AG08396 (cell line): ENCODE data around the gene SUGP1.
"Not testable (repeated sequence)": the region's sequence is repeated elsewhere in the genome, so short reads cannot be mapped to it uniquely, and the experiment has no call there.

Source experiments
- DNase-seq: peaks from one replicate; pipeline ENCODE4 v3.0.0; 2012; ENCODE audit warnings: low spot score, mixed read lengths

The SUGP1 gene

DNA sequence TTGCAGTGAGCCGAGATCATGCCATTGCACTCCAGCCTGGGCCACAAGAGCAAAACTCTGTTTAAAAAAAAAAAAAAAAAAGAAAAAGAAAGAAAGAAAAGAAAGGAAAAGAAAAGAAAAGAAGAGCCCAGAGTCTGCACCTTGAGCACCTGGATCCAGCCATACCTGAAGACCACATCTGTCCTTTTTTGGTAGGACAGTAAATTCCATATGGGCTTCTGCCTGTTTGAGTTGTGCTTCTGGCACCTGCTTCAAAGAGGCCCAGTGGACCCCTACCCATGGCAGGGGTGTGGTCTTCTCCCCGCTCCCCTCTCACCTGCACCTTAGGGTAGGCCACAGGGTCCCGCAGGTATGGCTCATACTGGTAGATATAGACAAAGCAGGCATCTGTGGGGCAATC lies 53.0 kb downstream of the SUGP1 start:
- no peak for DNase-seq

- DNase-seq = no peak
Observed at GRCh38 chr19:19263886-19264487, 56.3 kb downstream of the SUGP1 start.

DNA sequence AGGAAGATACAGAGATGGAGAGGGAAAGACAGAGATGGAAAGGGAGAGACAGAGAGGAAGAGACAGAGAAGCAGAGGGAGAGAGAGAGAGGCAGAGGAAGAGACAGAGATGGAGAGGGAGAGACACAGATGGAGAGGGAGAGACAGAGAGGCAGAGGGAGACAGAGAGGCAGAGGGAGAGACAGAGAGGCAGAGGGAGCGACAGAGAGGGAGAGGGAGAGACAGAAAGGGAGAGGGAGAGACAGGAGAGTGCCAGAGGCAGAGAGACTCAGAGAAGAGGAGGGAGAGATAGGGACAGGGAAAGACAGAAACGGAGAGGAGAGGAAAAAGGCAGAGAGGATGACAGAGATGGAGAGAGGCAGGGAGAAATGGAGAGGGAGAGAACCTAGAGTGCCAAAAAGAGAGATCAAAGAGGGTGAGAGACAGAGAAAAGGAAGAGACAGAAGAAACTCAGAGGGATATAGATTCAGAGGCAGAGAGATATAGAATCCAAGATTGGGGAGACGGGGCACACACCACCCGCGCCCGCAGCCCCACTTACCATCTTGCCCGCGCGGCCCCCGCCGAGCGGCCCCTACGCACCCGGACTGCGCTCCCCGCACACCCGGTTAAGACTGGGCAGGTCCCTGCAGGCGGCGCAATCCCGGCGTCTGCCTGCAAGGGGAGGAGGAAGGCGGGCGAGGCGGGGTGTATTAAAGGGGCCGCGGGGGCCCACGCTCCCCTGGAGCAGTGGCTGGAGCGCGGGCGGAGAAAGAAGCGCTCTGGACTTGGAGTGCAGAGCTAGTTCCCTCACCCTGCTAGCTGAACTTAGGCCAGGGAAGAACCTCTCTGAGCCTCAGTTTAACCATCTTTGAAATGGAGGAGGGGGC lies 57.9 kb downstream of the SUGP1 start:
- DNase-seq = no peak

- DNase-seq = no peak
Observed at GRCh38 chr19:19261350-19262189, 58.7 kb downstream of the SUGP1 start.

GRCh38 chr19:19260417-19261214 lies 59.7 kb downstream of the SUGP1 start:
- DNase-seq = no peak

- DNase-seq = peak; percentile 79
Observed at GRCh38 chr19:19259741-19260140, 60.6 kb downstream of the SUGP1 start.

DNA sequence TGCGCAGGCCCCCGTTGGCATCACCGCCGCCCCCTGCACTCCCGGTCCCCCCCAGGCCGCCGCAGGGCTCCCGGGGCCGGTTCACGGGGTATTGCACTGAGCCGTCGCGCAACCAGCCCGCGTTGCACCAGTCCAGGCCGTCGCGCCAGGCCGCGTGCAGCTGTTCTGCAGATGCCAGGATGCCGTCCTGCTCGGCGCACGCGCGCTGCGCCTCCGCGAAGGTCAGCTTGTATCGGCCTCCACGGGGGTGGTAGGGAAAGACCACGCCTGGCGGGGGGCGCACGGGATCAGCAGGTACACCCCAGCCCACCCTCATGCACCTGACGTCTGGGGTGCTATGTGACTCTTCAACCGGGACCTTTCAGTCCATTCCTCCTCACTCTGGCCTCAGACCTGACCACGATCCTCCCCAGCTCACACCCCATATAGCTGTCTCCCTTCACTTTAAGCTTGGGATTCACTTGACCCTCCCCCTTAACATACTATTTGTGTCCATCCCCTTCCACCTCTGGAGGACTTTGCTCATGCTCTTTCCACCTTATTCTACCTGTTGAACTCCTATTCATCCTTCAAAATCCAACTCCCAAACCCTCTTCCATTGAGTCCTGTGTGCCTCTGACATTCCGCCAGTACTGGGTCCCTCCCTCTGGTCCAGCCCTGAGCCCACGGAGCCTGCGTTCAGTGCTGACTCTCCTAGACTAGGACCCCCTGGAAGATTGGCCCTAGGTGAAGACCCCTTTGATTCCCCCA lies 61.5 kb downstream of the SUGP1 start:
- DNase-seq = no peak

DNA sequence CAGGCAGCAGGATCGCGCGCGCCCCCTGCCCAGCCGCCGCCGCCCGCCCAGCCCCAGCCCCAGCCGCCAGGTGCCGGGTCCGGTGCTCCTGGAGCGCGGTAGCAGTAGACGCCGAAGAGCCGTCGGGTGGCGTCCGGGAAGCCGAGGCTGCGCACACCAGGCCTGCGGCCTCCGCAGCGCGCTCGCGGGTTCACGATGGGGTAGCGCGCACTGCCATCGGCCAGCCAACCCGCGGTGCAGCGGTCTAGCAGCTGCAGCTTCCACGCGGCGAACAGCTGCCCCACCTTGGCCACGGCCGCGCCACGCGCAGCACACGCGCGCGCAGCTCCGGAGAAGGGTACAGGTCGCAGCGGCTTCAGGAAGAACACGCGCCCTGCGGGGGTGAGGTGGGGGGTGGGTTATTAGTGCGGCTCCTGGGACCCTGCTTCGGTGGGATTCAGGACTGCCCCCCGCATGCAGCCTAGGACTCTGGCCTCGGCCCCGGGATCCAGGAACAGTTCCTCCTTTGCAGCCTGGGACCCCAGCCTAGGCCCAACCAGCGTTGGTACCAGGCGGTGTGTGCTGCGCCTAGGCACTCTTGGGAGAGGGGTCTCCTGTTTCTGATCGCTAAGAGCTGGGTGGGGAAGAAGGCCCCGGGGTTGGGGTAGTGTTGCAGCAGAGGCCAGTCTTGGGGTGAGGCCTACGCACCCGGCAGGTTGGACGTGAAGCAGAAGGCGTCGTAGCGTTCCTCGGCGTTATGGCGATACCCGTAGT lies 62.3 kb downstream of the SUGP1 start:
- no peak for DNase-seq

DNA sequence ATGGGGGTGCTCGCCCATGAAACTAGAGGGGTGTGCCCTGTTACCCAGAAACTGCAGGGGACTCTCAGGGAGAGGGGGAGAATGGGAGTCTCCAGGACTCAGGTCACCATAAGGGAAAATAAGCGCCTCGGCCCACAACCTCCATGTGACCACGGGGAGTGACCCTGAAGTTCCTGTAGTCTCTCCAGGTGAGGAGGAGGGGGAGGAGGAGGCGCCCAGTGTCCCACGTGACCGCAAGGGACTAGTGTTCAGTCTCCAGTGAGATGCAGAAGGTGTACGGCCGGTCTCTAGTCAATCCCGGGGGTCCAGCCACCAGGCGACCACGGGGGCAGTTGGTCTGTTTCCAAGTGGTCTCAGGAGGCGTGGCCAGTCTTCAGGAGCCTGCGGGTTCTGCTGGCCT lies 63.2 kb downstream of the SUGP1 start:
- no peak for DNase-seq

GRCh38 chr19:19256072-19256969 lies 64.0 kb downstream of the SUGP1 start:
- no peak for DNase-seq

DNA sequence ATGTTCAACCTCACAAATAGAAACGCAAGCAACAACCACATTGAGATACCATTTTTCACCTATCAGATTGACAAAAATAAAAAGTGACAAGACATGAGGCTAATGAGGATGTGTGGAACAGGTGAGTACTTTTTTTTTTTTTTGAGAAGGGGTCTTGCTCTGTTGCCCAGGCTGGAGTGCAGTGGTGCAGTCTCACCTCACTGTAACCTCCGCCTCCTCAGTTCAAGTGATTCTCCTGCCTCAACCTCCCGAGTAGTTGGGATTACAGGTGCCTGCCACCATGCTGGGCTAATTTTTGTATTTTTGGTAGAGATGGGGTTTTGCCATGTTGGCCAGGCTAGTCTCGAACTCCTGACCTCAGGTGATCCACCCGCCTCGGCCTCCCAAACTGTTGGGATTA lies 66.9 kb downstream of the SUGP1 start:
- not testable (repeated sequence) for DNase-seq

DNA sequence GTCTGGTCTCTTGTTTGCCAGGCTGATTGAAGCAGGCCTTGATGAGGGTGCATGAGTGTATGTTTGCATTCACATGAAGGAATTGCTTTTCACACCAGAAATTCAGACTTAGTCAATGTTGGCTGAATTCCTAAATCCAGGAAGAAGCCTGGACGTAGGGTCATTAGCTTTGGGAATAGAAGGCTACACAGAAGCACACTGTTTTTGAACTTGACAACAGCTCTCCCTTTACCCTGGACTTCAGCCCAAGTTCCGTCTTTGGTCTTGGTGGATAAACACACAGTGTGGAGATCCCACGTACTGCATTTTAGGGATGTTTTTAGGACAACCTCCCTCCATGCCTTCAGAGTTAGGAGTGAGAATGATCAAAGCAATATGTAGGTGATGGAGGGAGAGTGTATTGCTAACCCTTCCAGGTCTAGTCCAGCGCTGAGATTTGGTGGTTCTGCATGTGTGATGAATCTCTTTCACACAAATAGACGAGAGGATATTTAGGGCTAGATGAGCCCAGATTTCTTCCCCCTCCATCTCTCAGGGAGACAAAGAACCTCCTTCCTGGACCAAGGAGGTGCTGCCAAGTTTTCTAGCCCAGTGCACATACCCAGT lies 70.0 kb downstream of the SUGP1 start:
- DNase-seq = no peak

DNA sequence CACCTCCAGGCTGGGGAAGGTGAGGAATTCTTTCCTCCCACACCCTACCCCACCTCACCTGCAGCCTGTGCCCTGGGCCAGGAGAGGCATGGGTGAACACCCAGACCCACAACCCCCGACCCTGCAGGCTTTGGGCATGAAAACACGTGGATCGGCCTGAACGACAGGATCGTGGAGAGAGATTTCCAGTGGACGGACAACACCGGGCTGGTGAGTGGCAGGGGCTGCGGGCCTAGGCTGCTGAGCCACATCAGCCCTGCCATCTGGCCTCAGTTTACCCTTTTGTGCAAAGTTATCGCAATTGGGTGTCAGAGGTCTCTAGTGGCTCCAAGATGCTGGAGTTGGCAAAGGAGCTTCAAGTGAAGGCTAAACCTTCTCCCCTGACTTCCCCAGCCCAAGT lies 79.8 kb downstream of the SUGP1 start:
- DNase-seq = no peak

DNA sequence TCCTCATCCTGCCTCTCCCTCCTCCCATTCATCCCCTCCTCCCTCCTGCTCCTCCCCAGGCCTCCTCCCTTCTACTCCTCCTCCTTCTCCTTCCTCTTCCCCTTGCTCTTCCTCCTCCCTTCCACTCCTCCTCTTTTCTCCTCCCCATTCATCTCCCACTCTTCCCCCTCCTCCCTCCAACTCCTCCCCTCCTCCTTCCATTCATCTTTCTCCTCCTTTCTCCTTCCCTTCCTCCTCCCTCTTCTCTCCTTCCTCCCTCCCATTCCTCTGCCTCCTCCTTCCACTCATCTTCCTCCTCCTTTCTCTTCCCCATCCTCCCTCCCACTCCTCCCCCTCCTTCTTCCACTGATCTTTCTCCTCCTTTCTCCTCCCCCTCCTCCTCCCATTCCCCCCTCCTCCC lies 80.6 kb downstream of the SUGP1 start:
- DNase-seq = no peak

DNA sequence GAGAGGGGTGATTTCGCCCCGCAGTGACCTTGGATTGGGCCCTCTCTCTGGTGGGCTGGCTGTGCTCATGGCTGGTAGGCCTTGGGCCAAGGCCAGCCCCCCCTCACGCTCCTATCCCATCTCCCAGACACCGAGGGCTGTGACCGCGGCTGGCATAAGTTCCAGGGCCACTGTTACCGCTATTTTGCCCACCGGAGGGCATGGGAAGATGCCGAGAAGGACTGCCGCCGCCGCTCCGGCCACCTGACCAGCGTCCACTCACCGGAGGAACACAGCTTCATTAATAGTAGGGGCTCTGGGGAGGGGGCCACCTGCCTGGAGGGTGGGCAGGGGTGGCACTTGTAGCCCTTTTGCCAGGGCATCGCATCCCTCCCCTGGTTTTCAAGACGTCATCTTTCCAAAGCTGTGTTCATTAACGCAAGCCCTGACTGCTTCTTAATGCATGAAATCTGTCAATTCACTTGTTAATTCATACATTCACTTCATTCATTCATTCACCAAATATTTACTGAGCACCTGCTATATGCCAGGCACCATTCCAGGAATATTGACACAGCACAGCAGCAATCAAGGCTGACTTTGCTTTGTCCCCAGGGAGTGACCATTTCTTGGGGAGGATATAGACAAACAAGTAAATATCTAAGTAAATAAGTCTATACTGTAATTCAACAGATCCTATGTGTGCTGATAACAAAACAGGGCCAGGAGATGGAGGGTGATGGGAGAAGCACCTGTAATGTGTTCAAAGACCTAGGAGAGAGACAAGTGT lies 82.0 kb downstream of the SUGP1 start:
- DNase-seq = no peak

GRCh38 chr19:19236173-19236572 lies 84.1 kb downstream of the SUGP1 start:
- no peak for DNase-seq

DNA sequence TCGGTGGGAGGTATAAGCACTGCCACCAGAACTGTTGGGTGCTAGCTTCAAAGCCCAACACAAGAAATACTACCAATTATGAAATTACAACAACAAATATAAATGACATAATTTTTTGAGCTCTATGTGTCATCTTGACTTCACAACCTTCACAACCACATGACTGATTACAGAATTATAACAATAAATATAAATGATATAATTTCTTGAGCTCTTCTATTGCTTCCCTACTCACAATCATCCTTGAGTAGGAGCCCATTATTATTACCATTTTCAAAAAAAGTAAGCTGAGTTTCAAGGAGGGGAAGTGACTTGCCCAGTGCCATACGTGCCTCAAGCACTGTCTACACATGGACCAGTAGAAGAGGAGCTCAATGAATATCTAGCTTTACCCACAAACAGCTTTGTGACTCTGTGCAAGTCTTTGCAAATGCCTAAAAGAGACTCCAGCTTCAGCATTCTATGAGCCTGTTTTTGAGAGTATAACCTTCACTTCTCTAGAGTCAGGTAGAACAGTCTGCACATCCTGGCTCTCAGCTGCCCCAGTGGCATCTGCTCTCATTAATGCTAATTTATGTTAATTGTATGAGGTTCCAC lies 86.0 kb downstream of the SUGP1 start:
- no peak for DNase-seq

- DNase-seq = no peak
Observed at GRCh38 chr19:19232261-19232721, 88.0 kb downstream of the SUGP1 start.
